ENCODE measurements around the gene STUM.
A peak's percentile ranks its signal among the peaks of the same experiment; 100 is the strongest.

Gene STUM

DNA sequence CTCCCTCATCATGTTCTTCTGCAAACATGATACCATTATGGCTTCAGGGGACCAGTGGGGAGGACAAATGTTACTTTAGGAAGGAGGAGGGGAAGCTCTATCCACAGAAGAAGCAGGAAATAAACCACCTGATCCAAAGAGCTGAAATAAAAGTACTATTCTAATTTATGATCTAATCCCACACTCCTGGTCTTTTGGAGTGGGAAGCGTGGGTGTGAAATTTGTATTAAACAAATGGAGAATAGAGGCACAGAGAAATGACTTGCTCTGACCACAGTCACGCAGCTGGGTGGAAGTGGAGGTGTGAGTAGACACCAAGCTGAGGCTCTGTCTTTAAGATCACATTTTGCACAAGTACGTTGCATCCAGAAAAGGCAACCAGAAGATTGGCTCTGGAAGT is 14.5 kb upstream of the STUM start:
- DNase-seq = no peak

DNA sequence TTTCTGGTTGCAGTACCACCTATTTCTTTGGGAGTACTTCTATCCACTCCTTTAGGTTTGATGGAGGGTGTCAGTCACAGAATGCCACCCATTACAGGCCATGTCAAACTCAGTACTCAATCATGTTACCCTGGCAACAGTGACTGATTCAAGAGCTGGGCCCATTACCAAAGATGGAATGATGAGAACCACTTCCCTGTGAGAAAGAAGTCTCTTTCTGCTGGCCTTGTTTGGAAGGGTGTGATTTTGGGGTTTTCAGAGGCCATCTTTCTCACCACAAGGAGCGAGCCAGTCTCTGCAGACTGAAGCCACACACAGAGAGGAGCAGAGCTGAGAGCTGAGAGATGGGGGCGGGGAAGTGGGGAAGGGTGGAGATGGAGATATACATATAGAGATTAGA is 13.9 kb upstream of the STUM start:
- DNase-seq = no peak

DNA sequence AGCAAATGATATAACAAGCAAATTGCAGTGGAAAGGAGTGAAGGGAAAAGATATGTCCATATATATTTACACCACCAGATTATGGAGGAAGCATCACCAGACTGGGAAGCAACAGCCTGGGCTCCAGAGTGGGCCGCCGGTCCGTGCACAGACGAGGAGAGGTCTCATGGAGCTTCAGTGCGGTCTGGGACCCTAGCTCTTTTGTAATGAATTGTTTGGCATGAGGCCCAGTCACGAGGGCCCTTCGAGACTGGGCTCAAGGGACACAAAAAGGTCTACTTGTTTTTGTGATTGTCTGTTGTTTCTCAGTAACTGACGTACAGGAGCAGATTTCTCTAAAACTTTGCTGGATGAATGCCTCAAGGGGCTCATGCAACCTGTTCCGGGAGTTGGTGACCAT is 12.9 kb upstream of the STUM start:
- DNase-seq = peak; percentile 82

DNA sequence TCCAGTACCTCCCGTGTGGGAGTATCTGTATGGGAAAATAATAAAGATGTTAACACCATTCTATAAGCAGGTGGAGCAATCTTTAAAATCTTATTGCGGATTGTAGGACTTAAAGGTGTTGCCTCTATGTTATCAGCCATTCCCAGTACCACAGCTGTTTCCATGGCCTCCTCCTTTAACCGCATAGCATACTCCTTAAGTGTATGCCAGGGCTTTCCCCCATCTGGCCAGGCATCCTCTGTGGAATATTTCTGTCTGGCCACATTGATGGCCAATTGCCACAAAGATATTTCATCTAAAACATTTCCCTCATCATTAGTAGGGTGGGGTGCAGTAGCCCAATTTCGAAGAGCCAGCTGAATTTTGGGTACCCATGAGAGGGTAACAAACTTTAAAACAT is 7.3 kb upstream of the STUM start:
- no peak for DNase-seq

DNA sequence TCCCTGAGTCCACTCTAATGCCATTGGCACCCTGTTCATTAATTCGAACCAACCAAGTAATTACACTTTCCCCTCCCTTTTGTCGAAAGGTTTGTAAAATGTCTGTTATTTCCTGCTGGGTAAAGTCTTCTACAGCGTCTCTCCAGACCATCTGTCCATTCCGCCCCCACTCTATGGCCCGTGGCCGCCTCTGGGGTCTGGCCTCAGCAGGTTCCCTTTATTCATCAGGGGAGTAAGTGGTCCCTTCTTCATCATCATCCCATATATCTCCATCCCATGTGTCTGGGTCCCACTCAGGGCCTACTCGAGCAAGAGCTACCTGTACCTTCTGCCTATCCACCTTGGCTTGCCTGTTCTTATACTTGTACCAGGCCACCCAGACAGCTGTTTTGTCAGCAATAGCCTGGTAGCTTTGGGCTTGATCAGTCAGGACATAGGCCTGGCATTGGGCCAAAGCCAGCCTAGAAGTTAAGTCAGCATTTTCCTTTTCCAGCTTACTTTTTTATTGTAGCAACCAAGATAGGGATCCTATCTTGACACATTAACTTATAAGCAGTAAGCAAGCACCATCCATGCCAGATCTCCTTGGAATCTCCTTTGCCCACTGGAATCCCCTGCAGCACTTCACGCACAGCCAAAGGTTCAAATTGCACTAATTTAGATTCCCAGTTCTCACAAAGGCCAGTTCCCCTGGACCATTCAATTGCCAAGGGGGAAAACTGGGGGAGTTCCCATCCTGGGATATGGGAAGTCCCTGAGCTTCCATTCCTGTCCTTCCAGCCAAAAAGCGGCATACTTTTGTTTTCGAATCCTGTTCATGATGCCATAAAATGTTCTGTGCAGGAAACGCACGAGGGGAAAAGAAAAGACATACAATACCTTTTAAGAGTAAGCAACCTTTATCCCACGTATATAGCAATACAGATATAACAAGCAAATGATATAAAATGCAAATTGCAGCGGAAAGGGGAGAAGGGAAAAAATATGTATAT is 6.6 kb upstream of the STUM start:
- DNase-seq = peak; percentile 62

DNA sequence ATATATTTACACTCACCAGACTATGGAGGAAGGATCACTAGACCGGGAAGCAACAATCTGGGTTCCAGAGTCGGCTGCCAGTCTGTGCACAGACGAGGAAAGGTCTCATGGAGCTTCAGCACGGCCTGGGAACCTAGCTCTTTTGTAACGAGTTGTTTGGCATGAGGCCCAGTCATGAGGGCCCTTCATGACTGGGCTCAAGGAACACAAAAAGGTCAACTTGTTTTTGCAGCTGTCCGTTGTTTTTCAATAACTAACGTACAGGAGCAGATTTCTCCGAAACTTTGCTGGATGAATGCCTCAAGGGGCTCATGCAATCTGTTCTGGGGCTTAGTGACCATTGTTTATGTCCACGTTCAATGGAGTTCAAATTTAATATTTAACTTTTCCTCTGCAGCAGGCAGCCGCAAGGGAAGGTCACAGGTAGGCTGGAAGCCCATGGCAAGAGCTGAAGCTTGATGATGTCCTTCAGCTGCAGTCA is 5.9 kb upstream of the STUM start:
- peak; percentile 92 for DNase-seq

DNA sequence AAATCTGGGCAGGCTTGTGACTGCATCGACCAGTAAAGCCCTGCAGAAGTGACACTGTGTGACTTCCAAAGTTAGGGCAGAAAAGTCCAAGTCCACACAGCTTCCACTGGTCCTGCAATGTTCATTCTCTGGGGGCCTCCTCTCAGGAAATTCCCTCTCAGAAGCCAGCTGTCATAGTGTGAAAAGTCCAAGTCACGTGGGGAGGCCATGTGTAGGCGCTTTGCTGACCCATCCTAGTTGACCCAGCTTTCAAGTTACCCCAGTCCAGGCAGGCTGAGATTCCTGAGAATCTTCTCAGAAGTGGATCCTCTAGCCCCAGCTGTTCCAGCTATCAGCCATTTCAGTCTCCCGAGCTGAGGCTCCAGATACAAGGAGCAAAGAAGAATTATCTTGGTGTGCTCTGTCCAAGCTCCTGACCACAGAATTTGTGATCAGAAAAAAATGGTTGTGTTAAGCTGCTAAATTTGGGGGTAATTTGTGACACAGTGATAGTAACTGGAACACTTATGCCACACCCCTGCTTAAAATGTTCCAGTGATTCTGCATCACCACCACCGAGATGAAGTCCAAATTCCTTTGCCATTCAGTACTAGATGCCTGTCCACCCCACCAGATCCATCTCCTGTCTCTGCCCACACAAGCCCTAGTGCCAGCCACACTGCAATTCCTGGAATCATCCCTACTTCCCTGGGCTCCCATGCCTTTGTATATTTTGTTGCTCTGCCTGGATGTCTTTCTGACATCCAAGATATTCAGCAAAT is 2.5 kb upstream of the STUM start:
- no peak for DNase-seq

DNA sequence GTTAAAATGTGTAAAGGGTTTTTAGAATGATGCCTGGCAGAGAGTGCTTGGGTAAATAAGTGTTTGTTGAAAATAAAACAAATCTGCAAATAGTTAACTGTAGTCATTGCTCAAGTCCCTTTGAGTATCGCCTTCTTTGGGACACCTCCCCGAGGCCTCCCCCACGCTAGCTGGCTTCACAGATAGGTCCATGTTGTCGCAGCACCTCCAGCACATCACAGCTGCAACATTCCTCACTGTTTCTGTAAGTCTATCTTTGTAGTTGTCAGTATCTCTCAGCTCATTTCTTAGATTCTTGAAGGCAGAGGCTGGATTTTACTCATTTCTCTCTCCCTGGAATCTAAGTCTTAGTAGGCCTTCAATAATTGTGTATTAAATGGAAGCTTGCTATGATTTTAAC is 1.6 kb upstream of the STUM start:
- DNase-seq = no peak

DNA sequence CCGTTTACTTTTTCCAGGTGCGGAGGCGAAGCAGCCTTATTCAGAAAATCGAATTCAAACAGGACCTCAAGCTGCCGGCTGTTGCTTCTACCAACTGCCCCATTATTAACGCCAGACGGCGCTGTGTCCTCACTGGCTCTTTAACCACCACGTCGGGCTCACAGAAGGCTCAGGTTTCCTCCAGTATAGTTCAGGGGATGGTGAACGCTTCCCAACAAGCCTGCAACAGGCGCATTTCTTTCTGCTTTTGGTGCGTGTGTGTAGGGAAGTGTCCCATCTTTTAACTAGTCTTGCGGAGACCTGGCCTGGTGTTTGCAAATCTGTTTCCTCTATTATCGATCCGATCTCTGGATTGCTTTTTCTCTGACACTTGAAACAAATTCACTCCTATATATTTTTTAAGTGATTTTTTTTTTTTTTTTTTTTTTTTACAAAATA is 791 bp upstream of the STUM start:
- peak; percentile 98 for DNase-seq

DNA sequence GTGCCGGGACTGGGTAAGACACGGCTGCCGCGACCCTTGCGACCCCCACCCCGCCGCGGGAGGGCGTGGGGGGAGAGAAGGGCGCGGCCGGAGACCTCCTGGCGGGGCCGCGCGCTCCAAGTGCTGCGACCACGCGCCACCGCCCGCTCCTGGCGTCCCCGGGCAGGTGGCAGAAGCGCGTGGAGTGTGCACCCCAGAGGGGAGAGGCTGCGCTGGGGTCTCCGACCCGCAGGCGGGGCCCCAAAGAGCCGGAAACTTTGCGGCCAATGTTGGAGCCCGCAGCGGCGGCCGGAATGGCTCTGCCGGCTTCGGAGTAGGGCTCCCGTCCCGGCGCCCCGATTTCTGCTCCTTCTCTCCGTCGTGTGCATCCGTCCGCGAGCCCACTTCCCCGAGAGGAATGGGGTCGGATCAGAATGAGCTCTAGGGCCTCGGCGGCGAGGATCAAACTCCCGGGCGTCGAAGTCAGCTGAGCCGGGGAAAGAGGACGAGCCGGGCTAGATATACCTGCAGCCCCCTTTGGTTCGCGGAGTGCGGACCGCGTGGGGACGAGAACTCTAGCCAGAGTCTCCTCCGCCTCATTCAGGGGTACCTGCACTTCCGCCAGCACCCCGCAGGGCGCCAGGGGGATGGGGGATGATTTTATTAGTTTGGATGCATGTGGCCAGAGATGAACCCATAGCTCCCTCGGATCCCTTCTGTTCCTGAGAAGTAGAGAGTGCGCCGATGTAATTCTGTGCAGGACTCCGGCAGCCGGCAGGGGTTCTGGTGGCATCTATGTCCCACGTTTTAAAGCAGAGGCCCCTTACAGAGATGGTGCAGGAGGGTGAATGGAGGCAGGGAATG is 751 bp downstream of the STUM start:
- peak; percentile 78 for DNase-seq

DNA sequence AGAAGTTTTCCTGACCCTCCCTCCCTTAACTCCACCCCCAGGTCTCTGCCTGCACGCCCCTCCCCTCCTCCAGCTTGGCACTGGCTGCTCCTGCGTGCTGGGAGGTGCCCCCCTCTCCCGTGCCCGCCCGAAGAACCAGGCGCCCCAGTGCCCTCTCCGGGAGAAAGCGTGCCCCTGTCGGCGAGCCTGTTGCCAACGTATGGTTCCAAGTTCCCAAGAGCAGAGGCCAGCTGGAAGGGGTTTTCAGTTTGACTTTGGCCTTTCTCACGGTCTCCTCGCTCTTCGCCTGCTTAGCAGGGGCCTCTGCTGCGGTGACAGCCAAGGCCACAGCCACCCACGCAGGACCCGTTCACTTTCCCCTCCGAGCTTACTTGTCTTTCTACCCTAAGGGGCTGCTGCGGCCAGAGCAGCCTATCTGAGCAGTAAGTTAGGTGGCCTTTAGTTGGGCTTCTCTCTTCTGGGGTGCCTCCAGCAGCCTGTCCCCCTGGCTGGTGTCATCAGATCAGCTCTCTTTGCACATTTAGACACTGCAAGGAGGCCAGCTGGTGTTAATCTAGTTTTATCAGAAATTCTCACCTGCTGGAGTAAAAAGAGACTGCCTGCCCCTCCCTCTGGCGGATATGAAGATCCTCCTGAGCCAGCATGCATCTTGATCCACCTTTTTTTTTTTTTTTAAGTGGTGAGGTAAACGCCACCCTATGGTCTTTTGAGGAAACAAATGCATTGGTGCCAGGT is 1.5 kb downstream of the STUM start:
- DNase-seq = peak; percentile 78

DNA sequence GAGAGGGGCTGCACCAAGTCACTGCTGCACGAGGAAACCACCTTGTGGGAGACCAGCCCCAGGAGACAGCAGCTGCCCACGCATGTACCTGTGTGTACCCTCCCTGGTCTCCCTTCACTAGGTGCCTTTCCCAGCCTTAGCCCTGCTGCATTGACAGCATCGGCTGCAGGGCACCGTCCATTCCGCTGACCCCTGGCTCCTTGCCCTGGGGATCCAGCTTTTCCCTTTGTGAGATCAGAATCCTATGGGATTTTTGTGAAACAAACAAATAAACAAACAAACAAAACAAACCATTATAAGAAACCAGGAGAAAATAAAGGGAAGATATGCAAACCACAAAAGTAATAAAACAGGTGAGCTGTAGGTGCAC is 2.1 kb downstream of the STUM start:
- no peak for DNase-seq

DNA sequence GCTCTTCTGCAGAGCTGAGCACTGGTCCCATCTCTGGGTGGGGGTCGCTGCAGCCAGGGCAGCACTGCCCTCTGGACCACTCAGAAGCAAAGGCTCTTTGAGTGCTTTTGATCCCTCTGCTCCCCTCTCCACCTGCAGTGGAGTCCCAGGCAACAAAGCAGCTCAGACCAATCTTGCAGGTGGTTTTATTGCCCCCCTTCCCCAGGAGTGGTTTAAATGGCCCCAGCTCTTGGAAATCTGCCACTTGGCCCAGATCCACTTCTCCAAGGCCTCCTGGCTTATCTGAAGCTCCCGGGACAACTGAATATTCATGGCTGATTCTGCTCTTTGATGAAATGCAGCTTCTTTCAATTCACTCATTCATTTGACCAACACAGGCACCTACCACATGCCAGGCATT is 2.7 kb downstream of the STUM start:
- peak; percentile 81 for DNase-seq

DNA sequence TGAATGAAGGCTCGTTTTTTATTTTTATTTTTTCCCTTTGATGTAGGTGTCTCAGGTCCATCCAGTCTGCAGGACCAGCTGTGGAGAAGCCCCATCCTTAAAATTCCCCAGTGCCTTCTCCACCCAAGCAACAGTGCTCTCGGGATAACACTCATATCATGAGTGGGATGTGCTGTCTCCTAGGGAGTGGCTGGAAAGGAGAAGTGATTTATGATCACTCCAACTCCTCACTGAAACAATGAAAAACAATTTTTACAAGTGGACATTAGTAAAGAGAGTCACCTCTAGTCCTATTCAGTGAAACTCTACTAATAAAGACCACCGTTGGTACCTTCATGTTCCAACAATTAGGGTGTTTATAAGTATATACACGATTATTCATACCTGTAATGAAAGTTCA is 3.5 kb downstream of the STUM start:
- DNase-seq = no peak

DNA sequence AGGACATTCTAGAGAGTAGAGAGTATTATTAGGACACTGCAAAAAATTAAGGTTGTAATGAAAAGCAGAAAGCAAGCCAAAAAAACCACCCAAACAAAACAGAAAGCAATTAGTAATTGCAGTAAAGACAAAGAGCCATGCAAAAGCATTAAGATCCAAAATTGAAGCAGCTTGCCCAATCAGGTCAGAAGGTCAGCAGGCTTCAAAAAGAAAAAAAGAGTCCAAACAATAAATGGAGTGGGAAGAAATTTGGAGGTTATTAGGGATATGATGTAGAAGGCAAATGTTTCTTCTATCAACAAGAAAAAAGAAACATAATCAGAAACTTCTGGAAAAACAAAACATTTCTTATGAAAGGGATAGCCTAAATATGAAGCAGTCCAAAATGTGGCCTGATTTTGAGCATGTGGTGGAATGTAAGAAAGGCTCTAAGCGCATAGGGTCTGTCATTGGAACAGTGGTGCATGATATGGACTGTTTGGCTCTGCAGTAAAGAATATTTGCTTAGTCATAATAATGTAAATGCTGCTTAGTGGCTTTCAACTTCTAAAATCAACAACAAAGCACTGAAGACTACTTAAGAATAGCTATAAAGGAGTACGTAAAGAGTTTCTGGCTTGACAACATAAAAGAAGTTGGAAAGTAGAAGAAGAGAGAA is 4.8 kb downstream of the STUM start:
- no peak for DNase-seq

DNA sequence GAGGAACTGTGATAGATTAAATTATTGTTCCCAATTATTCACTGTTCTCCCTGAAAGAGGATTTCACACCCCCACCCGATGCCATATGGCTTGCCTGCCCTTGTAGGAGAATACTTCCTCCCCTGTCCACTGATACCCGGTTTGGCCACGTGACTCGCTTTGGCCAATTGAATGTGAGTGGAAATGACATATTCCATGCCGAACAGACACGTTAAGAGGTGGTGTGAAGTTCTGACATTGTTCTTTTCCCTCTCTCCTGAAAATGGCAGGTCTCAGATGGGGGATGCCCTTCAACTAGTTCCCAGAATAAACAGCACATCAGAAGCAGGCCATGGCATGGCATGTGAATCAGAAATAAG is 5.3 kb downstream of the STUM start:
- DNase-seq = no peak

DNA sequence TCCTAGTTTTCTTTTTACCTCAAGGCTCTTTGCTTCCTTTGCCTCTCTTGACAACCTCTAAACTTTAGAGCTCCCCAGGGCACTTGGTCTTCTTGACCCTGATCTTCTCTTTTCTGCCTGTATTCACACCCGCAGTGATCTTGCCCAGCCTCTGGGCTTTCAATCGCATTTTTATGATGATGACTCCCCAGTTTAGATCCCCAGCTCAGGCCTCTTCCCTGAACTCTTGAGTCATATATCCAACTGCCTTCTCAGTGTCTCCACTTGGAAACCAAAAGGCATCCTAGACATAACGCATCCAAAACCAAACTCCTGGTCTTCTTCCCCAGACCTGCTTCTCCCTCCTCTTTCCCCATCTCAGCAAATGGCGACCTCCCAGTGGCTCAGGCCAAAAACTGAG is 6.5 kb downstream of the STUM start:
- DNase-seq = no peak

DNA sequence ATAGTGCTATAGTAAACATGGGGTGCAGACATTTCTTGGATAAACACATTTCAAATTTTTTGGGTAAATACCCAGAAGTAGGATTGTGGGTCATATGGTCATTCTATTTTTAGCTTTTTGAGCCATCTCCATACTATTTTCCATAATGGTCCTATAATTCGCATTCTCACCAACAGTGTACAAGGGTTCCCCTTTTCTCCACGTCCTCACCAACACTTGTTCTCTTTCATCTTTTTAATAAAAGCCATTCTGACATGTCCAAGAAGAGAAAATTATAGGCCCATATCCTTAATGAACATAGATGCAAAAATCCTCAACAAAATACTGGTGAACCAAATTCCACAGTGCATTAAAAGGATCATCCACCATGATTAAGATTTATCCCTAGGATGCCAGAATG is 8.9 kb downstream of the STUM start:
- no peak for DNase-seq

DNA sequence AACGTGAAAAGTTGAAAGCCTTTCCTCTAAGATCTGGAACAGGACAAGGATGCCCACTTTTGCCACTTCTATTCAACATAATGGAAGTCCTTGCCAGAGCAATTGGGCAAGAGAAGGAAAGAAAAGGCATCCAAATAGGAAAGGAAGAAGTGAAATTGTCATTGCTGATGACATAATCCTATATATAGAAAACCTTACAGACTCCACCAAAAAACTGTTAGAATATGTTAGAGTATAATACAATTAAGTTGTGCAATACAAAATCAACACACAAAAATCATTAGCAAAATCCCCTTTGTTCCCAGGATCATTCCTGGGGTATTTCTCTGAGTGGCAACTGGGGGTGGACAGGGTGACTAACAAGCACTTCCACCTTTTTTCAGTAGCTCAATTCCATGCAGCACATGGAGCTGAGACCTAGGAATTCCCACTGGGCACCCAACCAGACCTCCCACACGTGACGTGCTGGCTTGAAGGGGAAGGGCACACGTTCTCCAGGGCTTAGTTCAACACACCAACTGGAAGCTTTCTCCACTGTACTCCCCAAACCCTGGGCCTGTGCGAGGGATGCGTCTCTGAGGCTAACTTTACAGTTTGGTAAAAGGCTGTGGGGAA is 9.6 kb downstream of the STUM start:
- DNase-seq = no peak

DNA sequence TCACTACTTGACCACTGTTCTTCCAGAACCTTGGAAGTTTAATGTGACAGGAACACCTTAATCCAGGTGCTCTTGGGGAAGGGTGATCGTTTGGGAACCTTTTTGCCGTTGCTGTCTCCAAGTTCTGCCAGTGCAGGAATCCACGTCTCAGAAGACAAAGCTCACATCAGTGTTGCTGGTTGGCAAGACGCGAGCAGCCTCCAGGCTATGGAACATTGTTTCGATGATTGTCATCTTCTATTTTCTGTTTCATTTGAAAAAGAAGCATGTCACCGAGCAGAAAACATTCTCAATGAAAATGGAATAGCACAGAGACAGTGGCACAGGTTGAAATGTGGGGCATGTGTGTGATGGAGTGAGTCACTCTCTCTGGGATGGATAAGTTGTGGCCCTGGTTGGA is 11.7 kb downstream of the STUM start:
- DNase-seq = no peak

DNA sequence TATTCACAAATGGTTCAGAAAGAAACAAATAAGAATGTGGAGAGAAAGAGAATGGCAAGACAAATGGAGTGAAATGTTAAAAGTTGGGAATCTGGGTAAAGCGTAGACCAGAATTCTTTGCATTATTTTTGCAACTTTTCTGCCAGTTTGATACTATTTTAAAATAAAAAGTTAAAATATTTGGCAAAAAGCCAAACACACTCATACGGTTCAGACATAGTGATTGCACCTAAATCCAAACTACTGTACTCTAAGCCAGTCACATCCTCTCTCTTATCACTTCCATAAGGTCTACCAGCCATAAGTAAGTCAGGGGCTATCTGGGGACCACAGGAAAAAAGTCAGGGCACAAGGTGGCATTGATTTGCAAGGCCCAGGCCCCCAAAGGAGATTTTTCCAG is 14.4 kb downstream of the STUM start:
- DNase-seq = no peak
